Endothelial cell of umbilical vein (primary cell): Measurements from ENCODE around the gene TTYH3.

Experiments
- EZH2 ChIP-seq: IDR thresholded peaks from 2 replicates; pipeline ENCODE4 v1.6.1; 2012; ENCODE audit warnings: borderline replicate concordance, low read depth, mild to moderate bottlenecking, moderate library complexity, low read length, inconsistent platforms; ENCODE audit not compliant: severe bottlenecking
- POLR2A ChIP-seq: IDR thresholded peaks from 2 replicates; pipeline ENCODE4 v1.6.1; 2012; ENCODE audit warnings: low read depth, mild to moderate bottlenecking, control low read depth, low read length
- POLR2AphosphoS5 ChIP-seq: IDR thresholded peaks from 2 replicates; pipeline ENCODE4 v1.6.1; 2012; ENCODE audit warnings: low read depth, mild to moderate bottlenecking, control low read depth, low read length, moderate library complexity; ENCODE audit not compliant: insufficient read depth
- TF ChIP-seq, protein P1 (sequence below), 2 donors: IDR thresholded peaks; 1 replicate in 1 of 2; 2 replicates in 1 of 2; pipeline ENCODE4 v1.5.1; 2011; ENCODE audit warnings: low read length in 2 of 2, mild to moderate bottlenecking in 2 of 2, moderate library complexity in 2 of 2, control low read depth in 1 of 2, inconsistent platforms in 1 of 2, low read depth in 1 of 2; ENCODE audit not compliant: insufficient read depth in 1 of 2; ENCODE audit errors: extremely low read depth in 1 of 2
- TF ChIP-seq, protein P2 (sequence below): IDR thresholded peaks from 2 replicates; pipeline ENCODE4 v1.6.1; 2011; ENCODE audit not compliant: insufficient read depth, insufficient read length

GRCh38 chr7:2668401-2668800 lies 36.6 kb downstream of the TTYH3 start:
- TF ChIP-seq EZH2 (no peak), POLR2AphosphoS5 (no peak), POLR2A (no peak)
- TF ChIP-seq, protein P1, sequence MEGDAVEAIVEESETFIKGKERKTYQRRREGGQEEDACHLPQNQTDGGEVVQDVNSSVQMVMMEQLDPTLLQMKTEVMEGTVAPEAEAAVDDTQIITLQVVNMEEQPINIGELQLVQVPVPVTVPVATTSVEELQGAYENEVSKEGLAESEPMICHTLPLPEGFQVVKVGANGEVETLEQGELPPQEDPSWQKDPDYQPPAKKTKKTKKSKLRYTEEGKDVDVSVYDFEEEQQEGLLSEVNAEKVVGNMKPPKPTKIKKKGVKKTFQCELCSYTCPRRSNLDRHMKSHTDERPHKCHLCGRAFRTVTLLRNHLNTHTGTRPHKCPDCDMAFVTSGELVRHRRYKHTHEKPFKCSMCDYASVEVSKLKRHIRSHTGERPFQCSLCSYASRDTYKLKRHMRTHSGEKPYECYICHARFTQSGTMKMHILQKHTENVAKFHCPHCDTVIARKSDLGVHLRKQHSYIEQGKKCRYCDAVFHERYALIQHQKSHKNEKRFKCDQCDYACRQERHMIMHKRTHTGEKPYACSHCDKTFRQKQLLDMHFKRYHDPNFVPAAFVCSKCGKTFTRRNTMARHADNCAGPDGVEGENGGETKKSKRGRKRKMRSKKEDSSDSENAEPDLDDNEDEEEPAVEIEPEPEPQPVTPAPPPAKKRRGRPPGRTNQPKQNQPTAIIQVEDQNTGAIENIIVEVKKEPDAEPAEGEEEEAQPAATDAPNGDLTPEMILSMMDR (IDR thresholded peaks at IDR 0.05; ENCODE audit: extremely low read depth in 1 of 2, insufficient read depth in 1 of 2, low read depth in 1 of 2, low read length in 2 of 2) = no peak
- TF ChIP-seq, protein P2, sequence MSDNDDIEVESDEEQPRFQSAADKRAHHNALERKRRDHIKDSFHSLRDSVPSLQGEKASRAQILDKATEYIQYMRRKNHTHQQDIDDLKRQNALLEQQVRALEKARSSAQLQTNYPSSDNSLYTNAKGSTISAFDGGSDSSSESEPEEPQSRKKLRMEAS = no peak
